HepG2 (cell line): Measurements from ENCODE around the gene GTPBP6. TPM values are rescaled to one million over a fixed set of nuclear protein-coding genes. Genes with fewer than 3 reads are reported as not detected.
A peak's percentile ranks its signal among the peaks of the same experiment; 100 is the strongest.

Source experiments
- FLYWCH1 ChIP-seq: sonication (generic); formaldehyde crosslinking; IDR thresholded peaks from 2 replicates; pipeline ENCODE4 v1.8.1; 2023; ENCODE audit warnings: mild to moderate bottlenecking, missing genetic modification reagents
- GABPA ChIP-seq, 2 experiments: IDR thresholded peaks; 2 replicates each; pipeline ENCODE4 v1.6.1; 2011 to 2016; ENCODE audit warnings: low read depth in 2 of 2, low read length in 1 of 2, missing biosample characterization in 1 of 2, missing genetic modification characterization in 1 of 2
- HMG20B ChIP-seq: conservative IDR thresholded peaks from 2 replicates; pipeline ENCODE4 v1.6.1; 2016; ENCODE audit warnings: missing genetic modification reagents, missing compliant biosample characterization
- HNF4G ChIP-seq, 2 experiments: sonication (generic) in 1 of 2; formaldehyde crosslinking in 1 of 2; IDR thresholded peaks; 2 replicates each; pipeline versions ENCODE4 v1.4.0 to v1.6.1; 2011 to 2020; ENCODE audit warnings: borderline replicate concordance in 2 of 2, low read depth in 2 of 2, mild to moderate bottlenecking in 2 of 2, low read length in 1 of 2, missing genetic modification reagents in 1 of 2, moderate library complexity in 1 of 2
- MTF2 ChIP-seq: sonication (generic); formaldehyde crosslinking; IDR thresholded peaks from 2 replicates; pipeline ENCODE4 v1.5.0; 2020; ENCODE audit warnings: missing genetic modification reagents, borderline replicate concordance
- SP140L ChIP-seq: sonication (generic); formaldehyde crosslinking; IDR thresholded peaks from 2 replicates; pipeline ENCODE4 v1.4.0; 2020; ENCODE audit warnings: missing genetic modification reagents, borderline replicate concordance
- TCF7L2 ChIP-seq: IDR thresholded peaks from 2 replicates; pipeline ENCODE4 v1.6.1; 2011; ENCODE audit warnings: mild to moderate bottlenecking, low read depth, low read length, moderate library complexity
- TSC22D2 ChIP-seq: sonication (generic); formaldehyde crosslinking; IDR thresholded peaks from 2 replicates; pipeline ENCODE4 v1.5.1; 2020; ENCODE audit warnings: missing genetic modification reagents, mild to moderate bottlenecking, borderline replicate concordance
- ZNF768 ChIP-seq: sonication (generic); formaldehyde crosslinking; IDR thresholded peaks from 2 replicates; pipeline ENCODE4 v1.4.0; 2020; ENCODE audit warnings: missing genetic modification reagents
- ZNF781 ChIP-seq: sonication (generic); formaldehyde crosslinking; IDR thresholded peaks from 2 replicates; pipeline ENCODE4 v1.5.1; 2020; ENCODE audit warnings: borderline replicate concordance, mild to moderate bottlenecking, missing genetic modification reagents; ENCODE audit errors: not compliant biosample characterization
- polyA plus RNA-seq, 8 experiments: library from polyadenylated mRNA; depleted of rRNA in 3 of 8; stranded (reverse) in 7 of 8; unstranded in 1 of 8; fragments of >200 nt; fragmentation: Illumina TruSeq in 4 of 8; extraction: Trizol in 4 of 8; gene quantifications; 2 replicates each; pipeline versions ENCODE4 v1.2.1 to v1.2.3, GENCODE V29; 2011 to 2016; ENCODE audit warnings: low read depth in 4 of 8, missing spikeins in 1 of 8, mixed read lengths in 1 of 8; ENCODE audit not compliant: insufficient read depth in 1 of 8
- total RNA-seq, 5 experiments: library from RNA; depleted of rRNA; stranded (reverse); fragments of >200 nt; fragmentation: Illumina TruSeq; extraction: Trizol; gene quantifications; 2 replicates each; pipeline ENCODE4 v1.2.3, GENCODE V29; 2016; ENCODE audit warnings: low read depth in 1 of 5
- TF ChIP-seq, protein P1 (sequence below): sonication (generic); formaldehyde crosslinking; IDR thresholded peaks from 2 replicates; pipeline ENCODE4 v1.5.0; 2020; ENCODE audit warnings: mild to moderate bottlenecking, missing genetic modification reagents, borderline replicate concordance
- TF ChIP-seq, protein P2 (sequence below): IDR thresholded peaks from 2 replicates; pipeline ENCODE4 v1.6.1; 2012; ENCODE audit warnings: low read length, improper control_type of control experiment
- TF ChIP-seq, protein P3 (sequence below): sonication (generic); formaldehyde crosslinking; IDR thresholded peaks from 2 replicates; pipeline ENCODE4 v1.8.1; 2022; ENCODE audit warnings: low read depth, mild to moderate bottlenecking, missing genetic modification reagents
- TF ChIP-seq, protein P4 (sequence below): sonication (generic); formaldehyde crosslinking; IDR thresholded peaks from 2 replicates; pipeline ENCODE4 v1.8.0; 2022; ENCODE audit warnings: mild to moderate bottlenecking, missing genetic modification reagents, moderate library complexity
- TF ChIP-seq, protein P5 (sequence below): sonication (generic); formaldehyde crosslinking; IDR thresholded peaks from 2 replicates; pipeline ENCODE4 v1.5.0; 2020; ENCODE audit warnings: missing genetic modification reagents, mild to moderate bottlenecking, borderline replicate concordance

The GTPBP6 gene
- total and polyA plus RNA-seq, 2 of the 13 experiments (the other 11 are each of a cell fraction or from before 2014, with no cell fraction given): 20.2 to 39.6 TPM

DNA sequence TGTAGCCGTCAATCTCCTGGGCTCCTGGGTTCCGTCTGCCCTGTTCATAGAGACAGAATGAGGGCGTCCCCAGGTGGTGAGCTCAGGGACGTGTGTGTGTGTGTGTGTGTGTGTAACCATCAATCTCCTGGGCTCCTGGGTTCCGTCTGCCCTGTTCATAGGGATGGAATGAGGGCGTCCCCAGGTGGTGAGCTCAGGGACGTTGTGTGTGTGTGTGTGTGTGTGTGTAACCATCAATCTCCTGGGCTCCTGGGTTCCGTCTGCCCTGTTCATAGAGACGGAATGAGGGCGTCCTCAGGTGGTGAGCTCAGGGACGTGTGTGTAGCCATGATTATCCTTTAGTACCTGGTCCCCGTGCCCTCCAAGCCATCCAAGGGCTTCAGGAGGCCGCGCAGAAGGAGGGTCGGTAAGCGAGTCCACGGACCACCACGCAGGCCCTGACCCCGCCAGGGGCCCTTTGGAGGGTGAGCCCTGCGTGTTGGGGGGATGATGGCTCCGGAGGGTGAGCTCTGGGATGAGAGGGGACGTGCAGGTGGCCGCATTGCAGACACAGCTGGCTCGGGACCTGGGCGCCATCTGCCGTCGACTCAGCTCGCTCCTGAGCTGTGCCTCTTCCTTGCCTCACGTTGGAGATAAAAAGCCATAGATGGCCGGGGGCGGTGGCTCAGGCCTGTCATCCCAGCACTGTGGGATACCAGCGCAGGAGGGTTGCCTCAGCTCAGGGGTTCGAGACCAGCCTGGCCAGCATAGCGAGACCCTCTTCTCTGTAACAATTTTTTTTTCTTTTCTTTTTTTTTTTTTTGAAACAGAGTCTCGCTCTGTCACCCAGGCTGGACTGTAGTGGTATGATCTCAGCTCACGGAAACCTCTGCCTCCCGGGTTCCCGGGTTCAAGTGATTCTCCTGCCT lies 5.4 kb upstream of the GTPBP6 start (continued):
- TF ChIP-seq, protein P1, sequence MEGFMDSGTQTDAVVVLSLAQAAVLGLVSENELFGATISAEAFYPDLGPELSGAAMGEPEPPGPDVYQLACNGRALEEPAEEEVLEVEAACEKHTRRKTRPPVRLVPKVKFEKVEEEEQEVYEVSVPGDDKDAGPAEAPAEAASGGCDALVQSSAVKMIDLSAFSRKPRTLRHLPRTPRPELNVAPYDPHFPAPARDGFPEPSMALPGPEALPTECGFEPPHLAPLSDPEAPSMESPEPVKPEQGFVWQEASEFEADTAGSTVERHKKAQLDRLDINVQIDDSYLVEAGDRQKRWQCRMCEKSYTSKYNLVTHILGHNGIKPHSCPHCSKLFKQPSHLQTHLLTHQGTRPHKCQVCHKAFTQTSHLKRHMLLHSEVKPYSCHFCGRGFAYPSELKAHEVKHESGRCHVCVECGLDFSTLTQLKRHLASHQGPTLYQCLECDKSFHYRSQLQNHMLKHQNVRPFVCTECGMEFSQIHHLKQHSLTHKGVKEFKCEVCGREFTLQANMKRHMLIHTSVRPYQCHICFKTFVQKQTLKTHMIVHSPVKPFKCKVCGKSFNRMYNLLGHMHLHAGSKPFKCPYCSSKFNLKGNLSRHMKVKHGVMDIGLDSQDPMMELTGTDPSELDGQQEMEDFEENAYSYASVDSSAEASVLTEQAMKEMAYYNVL (CRISPR knock-in tag): no peak
- TF ChIP-seq FLYWCH1 (CRISPR knock-in tag) (no peak), ZNF781 (CRISPR knock-in tag) (no peak), TSC22D2 (no peak), HNF4G (IDR thresholded peaks at IDR 0.05; ENCODE audit: borderline replicate concordance, low read depth, low read length) (no peak), HNF4G (CRISPR knock-in tag; IDR thresholded peaks at IDR 0.05; ENCODE audit: borderline replicate concordance, low read depth) (no peak), MTF2 (CRISPR knock-in tag) (0 out of 2 replicates have a peak, but pooled peaks have one; percentile 39), ZNF768 (CRISPR knock-in tag) (peak; percentile 57), HMG20B (no peak), TCF7L2 (no peak), SP140L (CRISPR knock-in tag) (no peak), GABPA (IDR thresholded peaks at IDR 0.05; ENCODE audit: low read depth, low read length) (no peak), GABPA (CRISPR knock-in tag; IDR thresholded peaks at IDR 0.05; ENCODE audit: low read depth) (no peak)
- TF ChIP-seq, protein P2, sequence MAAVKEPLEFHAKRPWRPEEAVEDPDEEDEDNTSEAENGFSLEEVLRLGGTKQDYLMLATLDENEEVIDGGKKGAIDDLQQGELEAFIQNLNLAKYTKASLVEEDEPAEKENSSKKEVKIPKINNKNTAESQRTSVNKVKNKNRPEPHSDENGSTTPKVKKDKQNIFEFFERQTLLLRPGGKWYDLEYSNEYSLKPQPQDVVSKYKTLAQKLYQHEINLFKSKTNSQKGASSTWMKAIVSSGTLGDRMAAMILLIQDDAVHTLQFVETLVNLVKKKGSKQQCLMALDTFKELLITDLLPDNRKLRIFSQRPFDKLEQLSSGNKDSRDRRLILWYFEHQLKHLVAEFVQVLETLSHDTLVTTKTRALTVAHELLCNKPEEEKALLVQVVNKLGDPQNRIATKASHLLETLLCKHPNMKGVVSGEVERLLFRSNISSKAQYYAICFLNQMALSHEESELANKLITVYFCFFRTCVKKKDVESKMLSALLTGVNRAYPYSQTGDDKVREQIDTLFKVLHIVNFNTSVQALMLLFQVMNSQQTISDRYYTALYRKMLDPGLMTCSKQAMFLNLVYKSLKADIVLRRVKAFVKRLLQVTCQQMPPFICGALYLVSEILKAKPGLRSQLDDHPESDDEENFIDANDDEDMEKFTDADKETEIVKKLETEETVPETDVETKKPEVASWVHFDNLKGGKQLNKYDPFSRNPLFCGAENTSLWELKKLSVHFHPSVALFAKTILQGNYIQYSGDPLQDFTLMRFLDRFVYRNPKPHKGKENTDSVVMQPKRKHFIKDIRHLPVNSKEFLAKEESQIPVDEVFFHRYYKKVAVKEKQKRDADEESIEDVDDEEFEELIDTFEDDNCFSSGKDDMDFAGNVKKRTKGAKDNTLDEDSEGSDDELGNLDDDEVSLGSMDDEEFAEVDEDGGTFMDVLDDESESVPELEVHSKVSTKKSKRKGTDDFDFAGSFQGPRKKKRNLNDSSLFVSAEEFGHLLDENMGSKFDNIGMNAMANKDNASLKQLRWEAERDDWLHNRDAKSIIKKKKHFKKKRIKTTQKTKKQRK: no peak
- TF ChIP-seq, protein P3, sequence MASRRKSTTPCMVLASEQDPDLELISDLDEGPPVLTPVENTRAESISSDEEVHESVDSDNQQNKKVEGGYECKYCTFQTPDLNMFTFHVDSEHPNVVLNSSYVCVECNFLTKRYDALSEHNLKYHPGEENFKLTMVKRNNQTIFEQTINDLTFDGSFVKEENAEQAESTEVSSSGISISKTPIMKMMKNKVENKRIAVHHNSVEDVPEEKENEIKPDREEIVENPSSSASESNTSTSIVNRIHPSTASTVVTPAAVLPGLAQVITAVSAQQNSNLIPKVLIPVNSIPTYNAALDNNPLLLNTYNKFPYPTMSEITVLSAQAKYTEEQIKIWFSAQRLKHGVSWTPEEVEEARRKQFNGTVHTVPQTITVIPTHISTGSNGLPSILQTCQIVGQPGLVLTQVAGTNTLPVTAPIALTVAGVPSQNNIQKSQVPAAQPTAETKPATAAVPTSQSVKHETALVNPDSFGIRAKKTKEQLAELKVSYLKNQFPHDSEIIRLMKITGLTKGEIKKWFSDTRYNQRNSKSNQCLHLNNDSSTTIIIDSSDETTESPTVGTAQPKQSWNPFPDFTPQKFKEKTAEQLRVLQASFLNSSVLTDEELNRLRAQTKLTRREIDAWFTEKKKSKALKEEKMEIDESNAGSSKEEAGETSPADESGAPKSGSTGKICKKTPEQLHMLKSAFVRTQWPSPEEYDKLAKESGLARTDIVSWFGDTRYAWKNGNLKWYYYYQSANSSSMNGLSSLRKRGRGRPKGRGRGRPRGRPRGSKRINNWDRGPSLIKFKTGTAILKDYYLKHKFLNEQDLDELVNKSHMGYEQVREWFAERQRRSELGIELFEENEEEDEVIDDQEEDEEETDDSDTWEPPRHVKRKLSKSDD (CRISPR knock-in tag): no peak
- TF ChIP-seq, protein P4, sequence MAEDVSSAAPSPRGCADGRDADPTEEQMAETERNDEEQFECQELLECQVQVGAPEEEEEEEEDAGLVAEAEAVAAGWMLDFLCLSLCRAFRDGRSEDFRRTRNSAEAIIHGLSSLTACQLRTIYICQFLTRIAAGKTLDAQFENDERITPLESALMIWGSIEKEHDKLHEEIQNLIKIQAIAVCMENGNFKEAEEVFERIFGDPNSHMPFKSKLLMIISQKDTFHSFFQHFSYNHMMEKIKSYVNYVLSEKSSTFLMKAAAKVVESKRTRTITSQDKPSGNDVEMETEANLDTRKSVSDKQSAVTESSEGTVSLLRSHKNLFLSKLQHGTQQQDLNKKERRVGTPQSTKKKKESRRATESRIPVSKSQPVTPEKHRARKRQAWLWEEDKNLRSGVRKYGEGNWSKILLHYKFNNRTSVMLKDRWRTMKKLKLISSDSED: peak; percentile 93
- TF ChIP-seq, protein P5, sequence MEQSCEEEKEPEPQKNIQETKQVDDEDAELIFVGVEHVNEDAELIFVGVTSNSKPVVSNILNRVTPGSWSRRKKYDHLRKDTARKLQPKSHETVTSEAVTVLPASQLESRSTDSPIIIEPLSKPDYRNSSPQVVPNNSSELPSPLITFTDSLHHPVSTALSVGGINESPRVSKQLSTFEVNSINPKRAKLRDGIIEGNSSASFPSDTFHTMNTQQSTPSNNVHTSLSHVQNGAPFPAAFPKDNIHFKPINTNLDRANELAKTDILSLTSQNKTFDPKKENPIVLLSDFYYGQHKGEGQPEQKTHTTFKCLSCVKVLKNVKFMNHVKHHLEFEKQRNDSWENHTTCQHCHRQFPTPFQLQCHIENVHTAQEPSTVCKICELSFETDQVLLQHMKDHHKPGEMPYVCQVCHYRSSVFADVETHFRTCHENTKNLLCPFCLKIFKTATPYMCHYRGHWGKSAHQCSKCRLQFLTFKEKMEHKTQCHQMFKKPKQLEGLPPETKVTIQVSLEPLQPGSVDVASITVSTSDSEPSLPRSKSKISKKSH: no peak
